HEK293T (cell line): Measurements from ENCODE around the gene LGALS12.

ENCODE experiments used
- CTCF ChIA-PET: fragments of 350-600 bp; formaldehyde crosslinking; extraction: SDS; loops from one replicate; lab custom pipeline; 2021; ENCODE audit warnings: antibody characterized with exemption, inconsistent platforms; lab: Yijun Ruan, JAX
- POLR2A ChIA-PET: fragments of 350-600 bp; formaldehyde crosslinking; extraction: SDS; loops from one replicate; lab custom pipeline; 2020; ENCODE audit warnings: antibody characterized with exemption, inconsistent platforms; lab: Yijun Ruan, JAX
- DNase-seq: peaks from one replicate; pipeline ENCODE4 v3.0.0; 2012; ENCODE audit warnings: mixed read lengths; ENCODE audit errors: extremely low spot score
- ARNT ChIP-seq: fragments of 450-650 bp; IDR thresholded peaks from 2 replicates; pipeline ENCODE4 v1.6.1; 2017; ENCODE audit warnings: mild to moderate bottlenecking
- BHLHE40 ChIP-seq: fragments of 450-650 bp; IDR thresholded peaks from 2 replicates; pipeline ENCODE4 v1.6.1; 2016; ENCODE audit warnings: mild to moderate bottlenecking, moderate library complexity, borderline replicate concordance
- CTBP1 ChIP-seq: fragments of 450-650 bp; IDR thresholded peaks from 2 replicates; pipeline ENCODE4 v1.6.1; 2016; ENCODE audit warnings: borderline replicate concordance
- ELF4 ChIP-seq: fragments of 450-650 bp; IDR thresholded peaks from 2 replicates; pipeline ENCODE4 v1.6.1; 2017; ENCODE audit warnings: antibody characterized with exemption
- FOXA1 ChIP-seq: fragments of 450-650 bp; IDR thresholded peaks from 2 replicates; pipeline ENCODE4 v1.6.1; 2016; ENCODE audit warnings: mild to moderate bottlenecking
- FOXK2 ChIP-seq: fragments of 450-650 bp; IDR thresholded peaks from 2 replicates; pipeline ENCODE4 v1.6.1; 2016; ENCODE audit warnings: mild to moderate bottlenecking
- FOXM1 ChIP-seq: fragments of 450-650 bp; IDR thresholded peaks from 2 replicates; pipeline ENCODE4 v1.6.1; 2017; ENCODE audit warnings: mild to moderate bottlenecking, borderline replicate concordance
- HDGF ChIP-seq: fragments of 450-650 bp; IDR thresholded peaks from 2 replicates; pipeline ENCODE4 v1.6.1; 2017; ENCODE audit warnings: antibody characterized with exemption, borderline replicate concordance
- L3MBTL2 ChIP-seq: fragments of 450-650 bp; conservative IDR thresholded peaks from 2 replicates; pipeline ENCODE4 v1.6.1; 2016; ENCODE audit warnings: mild to moderate bottlenecking
- LEF1 ChIP-seq: fragments of 450-650 bp; IDR thresholded peaks from 2 replicates; pipeline ENCODE4 v1.6.1; 2017; ENCODE audit warnings: mild to moderate bottlenecking, borderline replicate concordance
- NFRKB ChIP-seq: fragments of 450-650 bp; IDR thresholded peaks from 2 replicates; pipeline ENCODE4 v1.6.1; 2016; ENCODE audit warnings: mild to moderate bottlenecking, moderate library complexity
- PKNOX1 ChIP-seq: fragments of 450-650 bp; IDR thresholded peaks from 2 replicates; pipeline ENCODE4 v1.6.1; 2016
- SP1 ChIP-seq: fragments of 450-650 bp; IDR thresholded peaks from 2 replicates; pipeline ENCODE4 v1.6.1; 2017
- SUZ12 ChIP-seq: fragments of 450-650 bp; IDR thresholded peaks from 2 replicates; pipeline ENCODE4 v1.6.1; 2016; ENCODE audit warnings: mild to moderate bottlenecking
- TARDBP ChIP-seq: fragments of 450-650 bp; IDR thresholded peaks from 2 replicates; pipeline ENCODE4 v1.6.1; 2016
- ZNF384 ChIP-seq: fragments of 450-650 bp; IDR thresholded peaks from 2 replicates; pipeline ENCODE4 v1.6.1; 2016

LGALS12 gene

DNA sequence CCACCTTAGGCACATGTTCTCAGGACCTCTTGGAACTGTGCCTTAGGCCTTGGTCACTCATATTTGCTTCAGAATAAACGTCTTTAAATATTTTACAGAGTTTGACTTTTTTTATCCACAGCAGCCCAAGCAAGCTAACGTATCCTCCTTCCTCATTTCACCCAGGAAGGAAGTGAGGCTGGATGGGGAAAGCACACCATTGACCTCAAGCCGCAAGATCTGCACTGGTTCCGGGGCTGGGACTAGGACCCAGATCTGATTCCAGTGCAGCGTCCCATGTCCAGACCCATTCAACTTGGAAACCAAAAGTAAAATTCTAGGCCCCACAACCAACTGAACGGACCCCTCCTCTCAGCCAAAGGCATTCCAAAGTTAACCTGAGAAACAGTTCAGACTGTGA, 2.4 kb upstream of the LGALS12 start:
- ChIA-PET CTCF (no interaction called here), POLR2A (interaction anchor here (1.4 kb wide), 1 partner anchor 8 kb away, joined by 3 read pairs; no protein-coding TSS in a partner anchor)
- no peak for DNase-seq
- TF ChIP-seq ZNF384 (no peak), LEF1 (no peak), SP1 (no peak), HDGF (no peak), FOXK2 (no peak), ARNT (no peak), L3MBTL2 (no peak), PKNOX1 (no peak), SUZ12 (no peak), CTBP1 (no peak), FOXM1 (no peak), ELF4 (no peak), NFRKB (no peak), BHLHE40 (no peak)

DNA sequence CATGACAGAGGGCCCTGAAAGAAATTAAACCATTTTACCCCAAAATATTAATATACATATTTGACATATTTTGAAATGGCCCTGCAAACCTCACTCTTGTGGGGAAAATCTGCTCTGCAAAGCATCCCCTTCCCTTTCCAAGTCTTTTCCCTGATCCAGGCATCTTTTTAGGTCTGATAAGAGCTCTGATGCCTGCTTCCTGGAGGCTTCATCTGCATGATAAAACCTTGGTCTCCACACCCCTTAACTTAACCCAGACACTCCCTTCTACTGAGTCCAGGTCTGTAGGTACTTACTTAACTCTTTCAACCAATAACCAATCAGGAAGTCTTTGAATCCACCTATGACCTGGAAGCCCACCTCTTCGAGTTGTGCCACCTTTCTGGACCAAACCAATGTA, 1.8 kb upstream of the LGALS12 start:
- DNase-seq, result no peak
- CTCF ChIA-PET, result no interaction called here
- POLR2A ChIA-PET, result interaction anchor here (1.4 kb wide), 1 partner anchor 8 kb away, joined by 3 read pairs; no protein-coding TSS in a partner anchor
- TF ChIP-seq NFRKB (no peak), SP1 (no peak), CTBP1 (no peak), FOXA1 (no peak), ZNF384 (no peak), BHLHE40 (no peak), L3MBTL2 (no peak), LEF1 (no peak), ELF4 (no peak), HDGF (no peak), ARNT (no peak), PKNOX1 (no peak), FOXK2 (no peak), SUZ12 (no peak)

DNA sequence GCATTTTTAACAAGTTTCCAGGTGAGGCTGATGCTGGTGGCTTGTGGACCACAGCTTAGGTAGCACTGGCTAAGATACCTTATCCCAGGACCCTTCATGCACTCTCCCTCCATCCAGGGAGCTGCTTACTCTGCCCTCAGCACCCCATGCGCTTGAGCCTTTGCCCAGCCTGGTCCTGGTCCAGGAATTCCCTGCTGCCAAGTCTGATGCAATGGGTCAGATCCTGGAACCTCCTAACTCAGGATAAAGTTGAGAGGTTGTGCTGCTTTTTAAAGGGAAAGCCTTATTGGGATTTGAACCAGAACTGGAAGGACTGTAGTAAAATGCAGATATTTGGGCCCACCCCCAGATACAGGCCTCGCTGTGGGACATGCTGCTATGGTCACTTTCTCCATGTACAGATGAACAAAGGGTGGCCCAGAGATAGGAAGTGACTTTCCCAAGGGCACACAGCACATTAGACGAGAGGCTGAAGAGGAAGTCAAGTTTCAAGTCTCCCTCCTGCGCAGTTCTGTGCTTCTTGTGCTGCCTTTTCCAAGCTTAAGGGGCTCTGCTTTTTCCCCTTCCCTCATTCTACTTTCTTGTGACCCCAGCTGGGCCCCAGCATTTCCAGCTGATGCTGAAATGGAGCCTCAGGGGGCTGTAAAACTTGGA, 824 bp upstream of the LGALS12 start:
- TF ChIP-seq ELF4 (no peak), FOXK2 (no peak), CTBP1 (no peak), ARNT (no peak), PKNOX1 (no peak), NFRKB (no peak), SUZ12 (no peak), L3MBTL2 (no peak), FOXM1 (no peak), HDGF (no peak), LEF1 (no peak), BHLHE40 (no peak), FOXA1 (no peak), ZNF384 (no peak), TARDBP (no peak), SP1 (no peak)
- ChIA-PET CTCF (no interaction called here), POLR2A (interaction anchor here (1.4 kb wide), 1 partner anchor 9 kb away, joined by 3 read pairs; no protein-coding TSS in a partner anchor)
- no peak for DNase-seq

- POLR2A ChIA-PET, result no interaction called here
- no peak for DNase-seq
- TF ChIP-seq L3MBTL2, result no peak
- TF ChIP-seq ARNT, result no peak
- no peak for TF ChIP-seq PKNOX1
- no peak for TF ChIP-seq LEF1
- TF ChIP-seq FOXM1, result no peak
- no peak for TF ChIP-seq BHLHE40
- CTCF ChIA-PET, result interaction anchor here (1.9 kb wide), 1 partner anchor 28 kb away, joined by 5 read pairs; no protein-coding TSS in a partner anchor
Measured at GRCh38 chr11:63506876-63507275, 992 bp downstream of the LGALS12 start.

DNA sequence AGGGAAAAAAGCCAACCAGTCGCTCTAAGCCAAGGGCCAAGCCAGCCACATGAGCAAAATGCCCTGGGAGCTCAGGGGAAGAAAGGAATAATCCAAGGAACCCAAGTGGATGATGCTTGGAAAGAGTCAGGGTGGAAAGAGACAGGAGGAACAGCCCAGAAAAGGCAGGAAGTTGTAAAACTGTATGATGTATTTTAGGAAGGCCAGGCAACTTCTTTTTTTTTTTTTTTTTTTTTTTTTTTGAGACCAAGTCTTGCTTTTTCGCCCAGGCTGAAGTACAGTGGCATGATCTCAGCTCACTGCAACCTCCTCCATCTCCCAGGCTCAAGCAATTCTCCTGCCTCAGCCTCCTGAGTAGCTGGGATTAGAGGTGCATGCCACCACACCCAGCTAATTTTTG, 1.6 kb downstream of the LGALS12 start:
- ChIA-PET POLR2A (no interaction called here), CTCF (interaction anchor here (1.9 kb wide), 1 partner anchor 28 kb away, joined by 5 read pairs; no protein-coding TSS in a partner anchor)
- DNase-seq, result no peak
- TF ChIP-seq BHLHE40 (no peak), SUZ12 (no peak), LEF1 (no peak), NFRKB (no peak), ZNF384 (no peak), ARNT (no peak), CTBP1 (no peak), L3MBTL2 (no peak), ELF4 (no peak), FOXK2 (no peak), FOXM1 (no peak), FOXA1 (no peak), HDGF (no peak), TARDBP (no peak), PKNOX1 (no peak), SP1 (no peak)
